Measurements from ENCODE around the gene ACVR1B.

The ACVR1B gene

GRCh38 chr12:51925346-51926063 lies 26.0 kb upstream of the ACVR1B start:
- DNase-seq (ENCODE audit: low read depth) = peak; percentile 20
- no peak overlapping the region for H3K4me3 ChIP-seq (ENCODE audit: low read depth, low read length)
- TF ChIP-seq MAX (IDR thresholded peaks at IDR 0.05; ENCODE audit: low read depth, low read length) (no peak), CTCF (IDR thresholded peaks at IDR 0.05; ENCODE audit: low read depth, low read length) (no peak), POLR2A (IDR thresholded peaks at IDR 0.05; ENCODE audit: extremely low read depth, insufficient read length) (no peak), MYC (IDR thresholded peaks at IDR 0.05; ENCODE audit: low read depth, low read length) (no peak)

DNA sequence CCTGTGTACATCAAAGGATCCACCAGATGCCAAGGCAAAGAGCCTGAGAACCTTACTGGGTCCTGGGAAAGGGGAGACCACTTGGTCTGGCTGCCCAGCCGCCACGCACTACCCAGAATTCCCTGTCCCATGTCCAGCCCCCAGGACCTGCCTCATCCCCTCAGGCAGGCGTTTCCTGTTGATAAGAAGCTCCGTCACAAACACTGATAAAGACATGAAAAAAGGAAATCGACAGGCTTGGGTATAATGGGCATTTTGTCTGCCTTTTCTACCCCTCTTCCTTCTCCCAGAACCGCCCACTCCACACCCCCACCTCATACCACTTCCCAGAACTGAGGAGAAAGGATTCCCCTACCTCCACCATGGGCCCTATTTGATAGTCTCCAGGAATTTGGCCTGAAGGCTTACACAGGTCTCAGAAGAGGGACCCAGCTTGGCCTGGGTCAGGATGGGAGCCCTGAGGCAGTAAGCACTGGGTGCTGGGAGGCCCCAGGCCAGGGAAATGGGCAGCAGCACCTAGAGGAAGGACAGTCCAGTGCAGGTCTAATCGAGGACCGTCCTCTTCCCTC lies 25.4 kb upstream of the ACVR1B start:
- DNase-seq (ENCODE audit: low read depth) = no peak
- H3K4me3 ChIP-seq (ENCODE audit: low read depth, low read length) = no peak overlapping the region
- no peak for TF ChIP-seq POLR2A (IDR thresholded peaks at IDR 0.05; ENCODE audit: extremely low read depth, insufficient read length)
- TF ChIP-seq MYC (IDR thresholded peaks at IDR 0.05; ENCODE audit: low read depth, low read length) = no peak
- TF ChIP-seq CTCF (IDR thresholded peaks at IDR 0.05; ENCODE audit: low read depth, low read length) = no peak
- no peak for TF ChIP-seq MAX (IDR thresholded peaks at IDR 0.05; ENCODE audit: low read depth, low read length)

- no peak overlapping the region for H3K4me3 ChIP-seq (ENCODE audit: low read depth, low read length)
- peak; percentile 65 for DNase-seq (ENCODE audit: low read depth)
- TF ChIP-seq MYC (IDR thresholded peaks at IDR 0.05; ENCODE audit: low read depth, low read length) = no peak
- TF ChIP-seq CTCF (IDR thresholded peaks at IDR 0.05; ENCODE audit: low read depth, low read length) = peak; percentile 54
Measured at GRCh38 chr12:51926718-51927117, 24.8 kb upstream of the ACVR1B start.

- no peak for DNase-seq (ENCODE audit: low read depth)
- TF ChIP-seq MAX (IDR thresholded peaks at IDR 0.05; ENCODE audit: low read depth, low read length) (no peak), POLR2A (IDR thresholded peaks at IDR 0.05; ENCODE audit: extremely low read depth, insufficient read length) (no peak), CTCF (IDR thresholded peaks at IDR 0.05; ENCODE audit: low read depth, low read length) (no peak), MYC (IDR thresholded peaks at IDR 0.05; ENCODE audit: low read depth, low read length) (no peak)
- H3K4me3 ChIP-seq (ENCODE audit: low read depth, low read length) = no peak overlapping the region
Measured at GRCh38 chr12:51932218-51933076, 19.1 kb upstream of the ACVR1B start.

- no peak overlapping the region for H3K4me3 ChIP-seq (ENCODE audit: low read depth, low read length)
- TF ChIP-seq MYC (IDR thresholded peaks at IDR 0.05; ENCODE audit: low read depth, low read length) (no peak), POLR2A (IDR thresholded peaks at IDR 0.05; ENCODE audit: extremely low read depth, insufficient read length) (no peak), CTCF (IDR thresholded peaks at IDR 0.05; ENCODE audit: low read depth, low read length) (no peak), MAX (IDR thresholded peaks at IDR 0.05; ENCODE audit: low read depth, low read length) (no peak)
- DNase-seq (ENCODE audit: low read depth) = no peak
Measured at GRCh38 chr12:51934080-51934479, 17.4 kb upstream of the ACVR1B start.
